ENCODE data around the gene KAT6B.

KAT6B gene

DNA sequence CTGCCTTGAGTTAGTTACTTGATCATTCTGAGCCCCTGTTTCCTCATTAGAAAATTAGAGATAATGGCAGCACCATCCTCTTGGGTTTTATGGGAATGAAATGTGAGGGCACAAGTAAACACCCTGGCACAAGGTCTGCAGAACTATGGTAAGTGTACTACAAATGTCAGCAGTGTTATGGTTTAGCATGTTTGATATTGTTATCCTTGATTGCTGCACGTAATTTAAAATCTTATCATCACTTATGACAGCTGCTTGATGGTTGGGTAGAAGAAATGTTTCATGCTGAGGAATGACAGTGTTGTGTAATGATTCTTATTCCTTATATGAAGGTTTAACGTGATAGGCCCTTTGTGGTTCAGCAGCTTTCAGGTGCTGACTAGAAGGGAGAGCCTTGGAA is 134.3 kb downstream of the KAT6B start:
- no peak for DNase-seq

DNA sequence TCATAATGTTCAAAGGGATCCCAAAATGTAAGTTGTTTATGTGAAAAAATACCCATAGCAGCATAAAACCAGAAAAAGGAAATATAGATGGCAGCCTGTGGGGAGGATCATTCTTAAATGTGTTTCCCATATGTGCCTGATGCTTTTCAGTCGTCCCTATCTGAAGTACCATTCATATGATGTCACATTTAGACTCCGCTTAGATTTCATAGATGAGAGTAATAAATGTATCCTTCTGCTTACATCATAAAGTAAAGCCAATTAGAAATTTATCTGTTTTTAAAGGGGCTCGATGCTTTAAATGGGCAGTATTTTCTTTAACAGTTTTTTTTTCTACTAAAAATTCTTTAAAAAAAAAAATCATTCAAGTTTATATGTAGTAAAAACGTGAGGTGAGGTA is 136.1 kb downstream of the KAT6B start:
- no peak for DNase-seq

DNA sequence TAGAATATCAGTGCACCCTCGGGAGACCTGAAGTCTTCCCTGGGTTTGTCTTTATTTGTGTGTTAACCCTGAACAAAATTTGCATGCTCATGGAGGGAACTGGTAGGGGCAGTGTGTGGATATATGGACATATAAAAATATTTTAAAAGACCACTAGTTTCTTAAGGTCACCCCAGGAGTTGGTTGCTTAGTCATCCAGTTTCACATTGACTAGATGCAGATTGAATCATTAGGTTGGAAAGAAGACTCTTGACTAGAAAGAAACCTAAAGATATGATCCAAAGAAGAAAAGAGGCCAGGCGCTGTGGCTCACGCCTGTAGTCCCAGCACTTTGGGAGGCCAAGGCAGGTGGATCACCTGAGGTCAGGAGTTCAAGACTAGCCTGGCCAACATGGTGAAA is 137.1 kb downstream of the KAT6B start:
- DNase-seq = no peak

DNA sequence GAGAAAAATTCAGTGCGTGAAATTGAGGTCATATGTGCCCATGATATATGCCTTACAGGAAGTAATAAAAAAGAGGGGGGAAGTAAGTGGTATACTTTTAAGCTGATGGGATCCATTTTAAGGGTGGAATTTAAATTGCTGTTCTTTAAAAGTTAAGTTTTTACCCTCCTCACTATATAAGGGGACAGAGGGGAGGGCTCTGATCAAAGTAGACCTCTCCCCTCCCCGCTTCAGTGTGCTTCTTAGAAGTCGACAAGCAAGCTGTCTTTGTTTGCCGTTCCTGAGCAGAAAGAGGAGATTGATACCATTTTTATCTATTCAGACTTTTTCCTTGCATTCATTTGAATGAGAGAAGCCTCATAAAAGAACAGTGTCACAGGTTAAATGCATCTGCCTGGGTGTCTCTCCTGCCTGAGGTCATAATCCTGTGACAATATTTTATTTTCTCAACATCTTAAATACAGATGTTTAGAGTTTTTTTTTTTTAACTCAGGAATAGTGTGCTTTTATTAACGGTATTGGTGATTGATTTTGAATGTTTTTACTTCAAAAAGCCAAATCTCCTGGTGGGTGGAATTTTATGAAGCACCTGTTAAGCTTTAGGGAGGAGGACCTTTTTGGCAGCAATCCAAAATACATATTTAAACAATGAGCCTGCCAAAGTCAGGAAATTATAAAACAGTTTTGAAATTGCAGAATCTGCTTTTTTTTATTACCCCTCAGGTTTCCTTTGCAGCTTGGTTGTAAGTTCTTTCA is 141.7 kb downstream of the KAT6B start:
- peak; percentile 73 for DNase-seq

DNA sequence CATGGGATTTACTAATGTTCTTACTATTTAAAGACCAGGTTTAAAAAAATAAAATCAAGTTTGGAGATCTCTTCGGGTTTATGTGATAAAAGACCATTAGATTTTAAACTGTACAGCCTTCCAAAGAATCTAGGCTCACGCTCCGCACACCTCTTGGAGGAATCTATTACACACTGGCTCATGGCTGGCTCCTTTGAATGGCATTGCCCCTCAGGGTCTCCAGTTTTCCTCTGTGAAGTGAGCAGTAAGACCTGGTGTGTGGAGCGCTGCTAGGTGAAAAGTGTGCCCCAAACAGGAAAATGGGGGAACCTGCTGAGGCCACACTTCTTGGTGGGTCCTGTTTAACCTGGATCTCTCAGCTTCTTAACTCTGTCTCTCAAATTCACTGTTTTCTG is 142.3 kb downstream of the KAT6B start:
- DNase-seq = no peak

DNA sequence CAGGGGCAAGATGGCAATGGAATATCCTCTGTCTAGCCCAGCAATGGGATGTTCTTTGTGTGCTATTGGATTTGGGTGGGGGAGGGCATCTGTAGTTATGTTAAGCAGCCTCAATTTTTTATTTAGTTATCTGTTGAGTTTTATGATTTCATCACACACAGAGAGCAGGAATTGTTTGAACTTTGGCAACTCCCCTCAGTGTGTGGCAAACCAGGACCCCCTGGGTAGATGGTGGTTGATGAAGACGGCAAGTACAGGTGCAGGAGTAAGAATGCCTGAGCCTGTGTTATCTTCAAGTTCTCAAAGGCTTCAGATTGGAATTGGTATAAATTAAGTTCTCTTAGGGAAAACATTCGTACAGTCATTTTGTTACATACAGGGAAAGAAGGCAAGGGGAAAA is 142.7 kb downstream of the KAT6B start:
- no peak for DNase-seq

DNA sequence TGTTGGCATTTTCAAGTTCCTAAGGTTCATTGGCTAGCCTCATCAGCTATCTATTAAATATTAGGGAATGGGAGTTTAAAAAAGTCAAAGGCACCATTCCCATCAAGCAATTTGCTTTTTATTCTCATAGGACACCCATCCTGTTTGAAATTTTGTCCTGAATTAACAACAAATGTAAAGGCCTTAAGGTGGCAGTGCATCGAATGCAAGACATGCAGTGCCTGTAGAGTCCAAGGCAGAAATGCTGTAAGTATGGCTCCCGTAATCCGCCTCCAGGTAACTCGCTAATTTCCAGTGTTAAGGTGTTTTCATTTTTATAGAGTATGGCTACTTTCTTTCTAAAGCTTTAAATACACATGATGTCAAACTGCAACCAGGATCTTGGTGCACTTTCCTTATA is 143.1 kb downstream of the KAT6B start:
- no peak for DNase-seq

DNA sequence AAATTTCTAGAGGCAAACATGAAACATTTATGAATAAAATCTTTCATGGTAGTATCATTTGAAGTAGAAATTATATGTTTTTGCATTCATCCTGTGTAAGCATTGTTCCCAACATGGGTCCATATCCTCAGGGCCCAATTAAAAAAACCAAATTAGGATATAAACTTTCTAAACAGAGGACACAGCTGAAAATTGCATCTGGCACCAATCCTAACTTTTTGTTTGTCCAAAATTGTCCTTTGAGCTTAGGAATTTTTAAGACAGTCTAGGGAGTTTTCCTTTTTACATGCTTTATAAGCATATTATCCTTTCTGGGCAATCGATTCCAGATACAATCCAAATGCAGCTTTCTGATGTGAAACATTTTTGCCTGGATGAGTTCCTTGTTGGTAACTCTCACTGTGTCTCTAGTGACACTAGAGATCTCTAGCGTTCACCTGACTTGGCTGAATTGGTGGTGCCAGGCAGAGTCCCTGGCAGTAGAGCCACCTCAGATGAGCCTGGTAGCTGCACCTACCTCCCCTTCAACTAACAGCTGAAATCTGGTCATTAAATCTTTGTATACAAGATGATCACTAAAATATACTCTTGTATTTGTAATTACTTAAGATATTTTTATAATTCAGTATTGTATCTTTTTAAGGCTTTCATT is 147.5 kb downstream of the KAT6B start:
- no peak for DNase-seq

DNA sequence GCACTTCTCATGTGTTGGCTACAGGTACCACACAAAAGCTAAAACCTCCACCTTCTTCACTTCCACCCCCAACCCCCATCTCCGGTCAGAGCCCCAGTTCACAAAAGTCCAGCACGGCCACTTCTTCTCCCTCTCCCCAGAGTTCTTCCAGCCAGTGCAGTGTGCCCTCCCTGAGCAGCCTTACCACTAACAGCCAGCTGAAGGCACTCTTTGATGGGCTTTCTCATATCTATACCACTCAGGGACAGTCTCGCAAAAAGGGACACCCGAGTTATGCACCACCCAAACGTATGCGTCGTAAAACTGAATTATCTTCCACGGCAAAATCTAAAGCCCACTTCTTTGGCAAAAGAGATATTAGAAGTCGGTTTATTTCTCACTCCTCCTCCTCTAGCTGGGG is 149.4 kb downstream of the KAT6B start:
- DNase-seq = no peak

DNA sequence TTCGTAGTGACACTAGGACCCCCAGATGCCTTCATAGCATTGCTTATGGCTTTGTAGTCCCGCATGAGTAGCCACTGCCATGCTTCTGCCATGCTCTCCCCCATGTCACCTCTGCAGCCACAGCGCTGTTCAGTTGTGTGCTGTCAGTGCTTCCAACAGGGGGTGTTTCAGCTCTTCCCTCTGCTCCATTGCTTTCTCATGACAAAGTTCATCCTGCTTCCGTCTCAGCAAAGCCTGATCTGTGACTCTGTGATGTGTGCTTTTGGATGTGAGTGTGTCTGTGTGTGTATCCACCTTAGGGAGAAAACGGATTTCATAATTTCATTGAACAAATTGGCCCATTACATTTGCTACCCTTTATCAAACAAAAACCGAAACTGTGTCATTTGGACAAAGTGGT is 150.2 kb downstream of the KAT6B start:
- no peak for DNase-seq

DNA sequence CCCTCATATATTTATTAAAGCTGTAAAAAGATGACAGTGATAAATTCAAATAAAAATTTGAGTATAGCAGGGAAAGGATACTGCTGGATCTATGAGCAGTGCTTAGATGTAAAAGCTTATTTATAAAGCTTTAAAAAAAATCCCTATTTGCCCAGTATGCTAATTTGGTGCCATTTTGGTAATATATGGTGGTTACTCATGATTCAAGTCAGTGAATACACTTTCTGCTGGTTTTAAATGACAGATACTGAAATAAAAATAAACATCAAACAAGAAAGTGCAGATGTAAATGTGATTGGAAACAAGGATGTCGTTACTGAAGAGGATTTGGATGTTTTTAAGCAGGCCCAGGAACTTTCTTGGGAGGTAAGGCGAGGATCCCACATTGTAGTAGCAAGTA is 150.7 kb downstream of the KAT6B start:
- no peak for DNase-seq

DNA sequence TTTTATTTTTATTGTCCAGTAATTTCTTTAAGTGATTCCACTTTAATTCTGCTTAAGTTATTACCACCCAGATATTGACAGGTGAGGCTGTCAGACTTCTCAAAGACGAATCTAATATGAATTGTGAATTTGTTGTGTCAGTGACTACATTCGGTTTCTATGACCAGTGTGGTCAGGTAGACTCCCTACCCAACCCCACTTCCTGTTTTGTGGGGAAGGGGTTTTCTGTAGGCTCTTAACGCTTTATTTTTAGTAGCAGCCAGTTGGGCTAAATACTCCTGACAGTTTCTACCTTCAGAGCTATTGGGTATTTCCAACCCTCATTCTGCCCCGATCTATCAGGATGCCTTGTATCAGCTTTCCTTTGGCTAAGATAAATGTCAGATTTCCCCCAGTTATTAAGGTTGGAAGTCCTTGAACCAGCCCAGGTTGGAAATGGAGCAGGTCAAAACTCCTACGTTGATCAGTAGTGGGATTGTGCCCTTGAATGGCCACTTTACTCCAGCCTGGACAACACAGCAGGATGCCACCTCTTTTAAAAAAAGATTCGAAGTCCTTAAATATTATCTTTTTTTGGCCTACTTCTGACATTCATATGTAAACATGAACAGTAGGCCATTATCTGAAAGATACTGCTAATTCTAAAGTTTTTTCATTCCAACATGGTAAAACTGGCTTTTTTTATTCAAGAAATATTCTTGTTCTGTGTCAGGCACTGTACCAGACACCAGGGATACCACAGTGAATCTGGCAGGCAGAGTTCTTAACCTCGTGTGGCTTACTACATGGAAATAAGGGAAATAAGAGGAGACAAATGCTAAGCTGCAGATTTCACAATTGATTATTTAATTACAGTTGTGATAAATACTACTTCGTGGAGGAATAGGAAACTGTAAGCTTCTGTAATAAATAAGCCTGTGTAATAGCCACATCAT is 151.8 kb downstream of the KAT6B start:
- no peak for DNase-seq

DNA sequence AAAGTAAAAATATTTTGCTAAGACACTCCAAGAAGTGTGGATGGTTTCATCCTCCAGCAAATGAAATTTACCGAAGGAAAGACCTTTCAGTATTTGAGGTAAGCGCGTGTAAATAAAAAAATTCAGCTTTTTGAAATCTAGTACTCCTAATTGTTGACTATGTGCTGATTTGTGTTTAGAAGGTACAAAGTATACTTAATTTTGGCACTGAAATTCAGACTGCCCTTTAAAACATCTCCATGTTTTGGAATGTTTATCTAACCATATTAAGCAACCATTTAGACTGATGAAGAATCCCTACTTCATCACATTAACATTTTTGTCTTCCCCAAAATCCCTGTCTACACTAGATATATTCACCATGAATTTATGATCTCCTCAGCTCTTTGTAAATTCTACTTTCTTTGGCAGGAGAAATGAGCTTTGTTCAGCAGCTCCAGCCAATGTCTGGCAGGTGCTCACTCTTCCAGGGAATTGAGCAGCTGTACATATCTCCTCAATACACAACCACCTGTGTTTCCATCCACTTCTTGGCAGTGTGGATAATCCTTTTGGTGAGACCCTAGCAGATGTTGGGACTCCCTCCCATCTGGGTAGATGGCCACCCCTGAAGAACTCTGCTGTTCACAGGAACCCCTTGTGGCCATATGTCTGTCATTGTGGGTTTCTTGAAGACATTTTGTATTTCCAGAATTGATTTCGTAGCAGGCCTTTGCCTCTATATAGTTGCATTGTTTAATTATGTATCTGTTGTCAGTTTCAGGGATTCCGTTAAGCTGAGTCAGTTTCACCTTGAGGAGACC is 155.6 kb downstream of the KAT6B start:
- no peak for DNase-seq

DNA sequence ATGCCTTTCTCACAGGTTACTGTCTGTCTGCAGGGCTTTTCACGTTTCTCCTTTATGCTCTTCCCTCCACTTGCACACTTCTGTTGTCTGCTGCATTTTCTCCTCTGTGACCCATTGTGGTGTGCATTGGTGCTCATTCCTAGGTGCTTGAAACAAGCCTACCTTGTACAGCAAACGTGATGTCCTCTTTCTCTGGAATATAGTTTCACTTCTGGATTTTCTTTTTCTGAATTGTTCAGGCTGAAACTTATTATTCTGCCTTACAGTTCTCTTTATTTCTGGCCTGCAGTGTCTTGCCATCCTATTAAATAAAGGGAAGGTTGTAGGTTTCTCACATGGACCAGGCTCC is 156.2 kb downstream of the KAT6B start:
- DNase-seq = no peak

DNA sequence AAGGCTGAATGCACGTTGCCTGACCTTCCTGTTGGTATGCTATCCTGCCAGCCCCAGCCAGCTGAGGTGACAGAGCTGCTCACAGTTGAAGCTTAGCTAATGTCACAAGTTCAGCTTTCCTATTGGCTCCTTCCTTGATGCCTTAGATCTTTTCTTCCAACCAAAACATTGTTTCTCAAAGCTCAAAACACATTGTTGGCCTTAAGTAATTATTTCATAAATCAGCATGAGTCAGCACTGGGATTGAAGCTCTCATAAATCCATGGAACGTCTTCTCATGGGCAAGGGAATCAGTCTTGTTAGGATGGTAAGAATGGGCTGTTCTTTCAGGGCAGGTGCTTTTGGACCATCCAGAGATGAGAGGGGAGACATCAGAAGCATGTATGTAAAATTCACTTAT is 157.0 kb downstream of the KAT6B start:
- no peak for DNase-seq

DNA sequence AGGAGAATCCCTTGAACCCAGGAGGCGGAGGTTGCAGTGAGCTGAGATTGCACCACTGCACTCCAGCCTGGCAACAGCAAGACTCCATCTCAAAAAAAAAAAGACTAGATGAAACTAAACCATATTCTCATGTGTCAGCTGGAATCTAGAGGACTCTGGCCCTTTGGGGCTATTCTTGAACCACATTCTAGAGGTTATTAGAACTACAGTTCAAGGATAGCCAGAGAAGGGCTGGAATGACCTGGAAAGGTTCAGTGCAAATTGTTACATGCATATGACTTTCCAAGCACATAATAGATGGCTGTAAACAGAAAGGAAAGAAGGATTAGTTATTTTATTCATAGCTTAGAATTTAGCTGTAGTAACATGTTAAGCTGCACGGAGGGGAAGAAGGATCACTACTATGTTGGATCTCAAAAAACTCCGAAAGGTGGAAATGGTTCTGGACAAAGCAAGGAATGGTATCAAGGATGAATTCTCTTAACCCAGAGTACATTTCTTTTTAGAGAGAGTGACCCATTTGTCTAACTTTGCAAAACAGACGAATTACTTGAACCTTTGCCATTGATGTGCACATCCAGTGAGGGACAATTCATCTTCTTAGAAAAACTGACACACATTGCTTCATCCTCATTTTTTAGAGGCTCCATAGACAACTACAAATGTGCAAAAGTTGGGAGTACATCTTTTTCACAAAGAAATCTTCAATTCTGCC is 161.1 kb downstream of the KAT6B start:
- DNase-seq = no peak

DNA sequence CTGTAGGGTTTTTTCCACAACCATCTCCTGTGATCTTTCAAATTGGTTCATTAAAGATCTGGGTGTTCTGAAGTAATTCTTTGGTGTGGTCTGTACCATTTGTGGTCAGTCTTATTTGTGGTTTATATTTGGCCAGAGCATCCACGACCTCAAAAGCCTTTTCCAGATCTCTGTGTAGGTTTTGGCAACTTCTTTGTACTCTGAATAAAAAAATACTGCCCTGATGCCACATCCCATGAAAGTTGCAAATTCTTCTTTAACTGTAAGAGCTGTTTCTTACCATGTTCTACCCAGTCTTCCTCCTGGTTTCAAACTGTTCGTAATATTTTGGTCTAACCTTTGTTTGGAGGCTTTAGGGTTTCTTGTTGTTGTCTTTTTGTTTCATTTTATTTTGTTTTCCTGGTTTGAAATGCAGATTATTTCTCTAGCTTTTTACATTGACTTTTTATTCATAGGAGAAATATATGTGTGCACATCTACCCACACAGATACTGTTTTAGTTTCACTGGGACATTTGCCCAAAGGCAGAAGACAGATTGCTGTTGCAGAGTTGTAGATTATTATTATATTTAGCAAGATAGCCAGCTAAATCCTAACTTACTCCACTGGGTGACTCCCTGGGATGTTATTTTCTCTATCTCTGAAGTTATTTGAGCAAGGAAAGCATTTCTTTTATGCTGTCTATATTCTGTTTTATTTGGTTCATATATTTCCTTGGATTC is 161.8 kb downstream of the KAT6B start:
- DNase-seq = no peak

DNA sequence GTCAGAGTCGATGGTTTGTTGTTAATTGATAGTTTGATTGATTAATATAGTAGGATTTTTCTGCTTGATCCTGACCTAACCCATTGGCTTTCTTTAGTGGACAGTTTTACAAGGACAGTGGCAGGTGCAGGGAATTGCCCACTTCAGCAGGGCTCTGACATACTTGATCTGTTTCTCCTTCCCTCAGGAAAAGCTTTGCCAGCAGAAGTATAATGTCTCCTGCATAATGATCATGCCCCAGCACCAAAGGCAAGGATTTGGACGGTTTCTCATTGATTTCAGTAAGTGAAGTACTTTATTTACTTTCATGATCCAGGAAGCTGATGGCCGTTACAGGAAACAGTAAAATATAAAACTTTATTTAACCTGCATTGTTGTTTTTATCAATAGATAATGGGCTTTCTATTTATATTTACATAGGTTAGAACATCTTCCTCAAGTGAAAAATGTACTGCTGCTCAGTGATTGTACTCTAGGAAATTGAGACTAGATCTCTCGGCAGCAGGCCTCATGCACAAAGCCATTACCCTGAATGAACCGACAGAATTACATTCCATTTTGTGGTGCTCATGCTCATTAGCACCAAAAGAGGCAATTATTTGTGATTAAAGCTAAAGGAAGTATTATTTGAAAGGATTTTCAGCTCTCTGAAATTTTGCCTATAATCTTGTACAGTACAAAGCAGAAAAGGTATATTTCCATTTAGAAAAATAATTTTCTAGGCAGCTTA is 162.6 kb downstream of the KAT6B start:
- DNase-seq = peak; percentile 14

DNA sequence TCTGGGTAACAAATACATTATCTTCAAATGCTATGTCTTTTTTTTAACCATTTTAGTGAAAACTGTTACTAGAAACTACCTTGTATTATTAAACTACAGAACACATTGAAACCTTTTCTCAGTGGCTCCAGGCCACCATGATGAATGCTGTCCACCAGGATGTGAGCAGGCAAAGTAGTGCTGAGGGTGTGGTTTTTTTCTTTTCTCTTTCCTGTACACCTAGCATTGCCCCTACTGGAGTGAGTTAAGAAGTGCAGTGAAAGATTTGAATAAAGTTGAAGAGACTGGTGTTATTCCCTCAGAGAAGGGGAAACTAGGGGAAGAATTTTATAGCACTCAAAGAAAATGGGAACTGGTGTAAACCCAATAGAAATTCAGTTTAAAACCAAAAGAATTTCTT is 165.0 kb downstream of the KAT6B start:
- no peak for DNase-seq

DNA sequence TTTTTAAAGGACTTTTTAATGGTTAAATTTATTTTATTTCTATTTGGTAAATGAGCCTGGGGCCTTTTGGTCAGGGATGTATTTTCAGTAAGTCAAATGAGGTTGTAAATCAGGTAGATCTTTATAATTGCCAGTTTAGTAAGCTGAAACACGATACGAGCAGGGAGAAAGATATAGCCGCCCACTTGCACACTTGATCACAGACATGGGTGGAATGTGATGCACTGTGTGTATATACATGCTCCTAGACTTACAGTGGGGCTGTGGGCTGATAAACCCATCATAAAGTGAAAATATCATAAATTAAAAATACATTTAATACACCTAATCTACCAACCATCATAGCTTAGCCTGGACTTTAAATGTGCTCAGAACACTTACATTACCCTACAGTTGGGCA is 165.7 kb downstream of the KAT6B start:
- no peak for DNase-seq

DNA sequence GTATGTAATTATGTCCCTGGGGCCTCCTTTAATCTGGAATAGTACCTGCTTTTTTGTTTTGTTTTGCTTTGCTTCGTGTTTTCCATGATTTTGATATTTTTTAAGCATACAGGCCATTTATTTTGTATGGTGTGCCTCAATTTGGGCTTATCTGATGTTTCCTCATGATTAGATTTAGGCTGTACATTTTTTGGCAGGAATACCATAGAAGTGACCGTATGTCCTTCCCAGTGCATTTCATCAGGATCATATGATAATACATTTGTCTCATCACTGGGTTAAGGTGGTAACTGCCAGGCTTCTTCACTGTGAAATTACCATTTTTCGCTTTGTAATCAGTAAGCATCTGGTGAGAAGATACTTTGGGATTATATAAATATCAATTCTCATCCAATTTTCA is 167.2 kb downstream of the KAT6B start:
- DNase-seq = no peak
